HT-29 (cell line): ENCODE measurements around the gene NEK1. TPM values are rescaled to one million over a fixed set of nuclear protein-coding genes. Genes with fewer than 3 reads are reported as not detected.

Experiments
- DNase-seq: peaks from one replicate; pipeline ENCODE4 v3.0.0-alpha.2; 2015; ENCODE audit warnings: low spot score
- total RNA-seq: library from RNA; depleted of rRNA; stranded (reverse); fragments of >200 nt; shearing (Covaris generic); gene quantifications from 2 replicates; pipeline ENCODE4 v1.2.3, GENCODE V29; 2014; rRNA removed

The NEK1 gene
- total RNA-seq, 1 experiment from 2014 or later, result 1.4 TPM

GRCh38 chr4:169369634-169370033 lies 242.7 kb downstream of the NEK1 start:
- no peak for DNase-seq

- no peak for DNase-seq
These were observed 244.6 kb downstream of the NEK1 start for GRCh38 chr4:169367826-169368225.

GRCh38 chr4:169366821-169367220 lies 245.6 kb downstream of the NEK1 start:
- no peak for DNase-seq

GRCh38 chr4:169362607-169363006 lies 249.8 kb downstream of the NEK1 start:
- no peak for DNase-seq

- DNase-seq, result no peak
These were observed 250.6 kb downstream of the NEK1 start for GRCh38 chr4:169361756-169362155.

GRCh38 chr4:169359961-169360360 lies 252.4 kb downstream of the NEK1 start:
- no peak for DNase-seq

GRCh38 chr4:169352360-169352759 lies 260.0 kb downstream of the NEK1 start:
- no peak for DNase-seq

- DNase-seq, result no peak
These were observed 260.5 kb downstream of the NEK1 start for GRCh38 chr4:169351872-169352271.

- DNase-seq, result no peak
These were observed 263.8 kb downstream of the NEK1 start for GRCh38 chr4:169348541-169348940.

GRCh38 chr4:169346840-169347239 lies 265.5 kb downstream of the NEK1 start:
- DNase-seq, result no peak

GRCh38 chr4:169345316-169345721 lies 267.1 kb downstream of the NEK1 start:
- DNase-seq, result no peak

Other genes with a start within 250 kb of the NEK1 start
- gene CLCN3, start 8.0 kb upstream of the NEK1 start, total RNA-seq, result 15.5 and 17.5 TPM in 2 replicates
- 3.7 and 6.5 TPM in 2 replicates for gene HPF1, start 145.4 kb upstream of the NEK1 start, total RNA-seq